SW 1271 (cell line): ENCODE results near the gene IBA57.
"Not testable (repeated sequence)": the region's sequence is repeated elsewhere in the genome, so short reads cannot be mapped to it uniquely, and the experiment has no call there.

ENCODE experiments used
- DNase-seq, 2 experiments: peaks; one replicate each; lab custom pipeline; 2025; lab: John Stamatoyannopoulos, UW

IBA57 gene

GRCh38 chr1:228212415-228212965 is 46.9 kb downstream of the IBA57 start:
- no peak for DNase-seq

DNA sequence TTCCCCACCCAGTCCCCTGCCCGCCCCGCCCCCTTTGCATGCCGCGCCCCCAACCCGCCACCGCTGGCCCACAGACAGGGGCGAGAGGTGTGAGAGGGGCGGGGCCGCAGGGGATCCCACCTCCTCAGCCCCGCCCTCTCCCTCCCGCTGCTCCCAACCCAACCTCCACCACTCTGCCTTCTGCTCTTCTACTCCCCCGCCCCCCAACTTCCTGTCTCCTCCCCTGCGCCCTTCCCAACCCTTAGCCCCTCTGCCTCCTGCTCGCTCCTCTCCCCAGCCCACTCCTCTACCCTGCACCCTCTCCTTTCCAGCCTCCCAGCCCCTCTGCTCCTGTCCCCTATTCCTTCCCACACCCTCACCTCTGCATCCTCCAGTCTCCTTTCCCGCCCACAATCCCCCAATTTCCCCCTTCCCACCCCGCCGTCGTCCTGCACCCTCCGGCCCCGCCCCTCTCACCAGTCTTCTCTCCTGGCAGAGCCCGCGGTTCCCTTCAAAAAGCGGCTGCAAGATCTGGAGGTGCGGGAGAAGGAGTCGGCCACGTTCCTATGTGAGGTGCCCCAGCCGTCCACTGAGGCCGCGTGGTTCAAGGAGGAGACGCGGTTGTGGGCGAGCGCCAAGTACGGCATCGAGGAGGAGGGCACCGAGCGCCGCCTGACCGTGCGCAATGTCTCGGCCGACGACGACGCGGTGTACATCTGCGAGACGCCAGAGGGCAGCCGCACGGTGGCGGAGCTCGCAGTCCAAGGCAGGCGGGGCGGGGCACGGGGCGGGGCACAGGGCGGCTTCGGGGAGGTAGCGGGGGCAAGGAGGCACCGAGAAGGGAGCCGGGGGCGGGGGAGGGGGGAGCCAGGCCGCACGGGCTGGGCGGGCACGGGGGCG is 47.6 kb downstream of the IBA57 start:
- DNase-seq, result peak; percentile 18 to 50

GRCh38 chr1:228213917-228214808 is 48.6 kb downstream of the IBA57 start:
- DNase-seq, result no peak

DNA sequence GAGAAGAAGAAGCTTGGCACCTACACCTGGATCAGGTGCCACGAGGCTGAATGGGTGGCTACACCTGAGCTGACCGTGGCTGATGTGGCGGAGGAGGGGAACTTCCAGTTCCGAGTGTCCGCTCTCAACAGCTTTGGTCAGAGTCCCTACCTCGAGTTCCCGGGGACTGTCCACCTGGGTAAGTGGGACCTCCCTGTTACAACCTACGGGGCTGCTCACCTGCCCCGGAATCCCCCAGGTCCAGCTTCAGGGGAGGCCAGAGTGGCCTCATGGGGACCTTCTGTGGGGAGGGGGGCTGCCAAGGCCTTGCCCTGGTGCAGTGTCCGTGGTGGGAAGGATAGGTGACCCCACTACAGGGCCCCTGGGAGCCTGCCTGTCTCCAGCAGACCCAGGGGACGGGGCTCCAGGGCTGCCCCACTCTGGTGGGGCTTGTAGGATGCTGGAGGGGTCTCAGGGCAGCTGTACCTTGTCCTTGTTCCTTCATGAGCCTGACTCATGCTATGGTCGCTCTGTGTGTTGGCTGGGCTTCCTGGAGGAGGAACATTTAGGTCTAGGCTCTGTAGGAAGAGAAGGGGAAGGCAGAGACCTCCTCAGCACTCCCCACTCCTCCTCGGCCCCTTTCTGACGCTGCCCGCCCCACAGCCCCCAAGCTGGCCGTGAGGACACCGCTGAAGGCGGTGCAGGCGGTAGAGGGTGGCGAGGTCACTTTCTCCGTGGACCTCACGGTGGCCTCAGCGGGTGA is 49.5 kb downstream of the IBA57 start:
- DNase-seq, result no peak

DNA sequence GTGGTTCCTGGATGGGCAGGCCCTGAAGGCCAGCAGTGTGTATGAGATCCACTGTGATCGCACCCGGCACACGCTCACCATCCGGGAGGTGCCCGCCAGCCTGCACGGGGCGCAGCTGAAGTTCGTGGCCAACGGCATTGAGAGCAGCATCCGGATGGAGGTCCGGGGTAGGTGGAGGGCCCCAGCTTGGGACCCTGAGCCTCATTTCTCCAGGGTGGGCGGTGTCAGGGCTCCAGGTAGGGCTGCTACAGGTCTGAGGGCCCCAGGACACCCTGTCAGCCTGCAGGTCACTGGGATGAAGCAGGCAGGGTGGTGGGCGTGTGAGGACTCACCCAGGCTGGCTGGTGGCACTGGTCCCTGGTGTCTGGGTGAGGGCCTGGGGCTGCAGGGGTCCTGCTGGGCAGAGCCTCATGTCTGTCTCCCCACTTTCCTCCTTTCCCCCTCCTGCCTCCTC is 50.1 kb downstream of the IBA57 start:
- no peak for DNase-seq

GRCh38 chr1:228216371-228217320 is 51.0 kb downstream of the IBA57 start:
- no peak for DNase-seq

GRCh38 chr1:228217551-228218344 is 52.1 kb downstream of the IBA57 start:
- DNase-seq, result no peak

GRCh38 chr1:228218513-228219244 is 53.1 kb downstream of the IBA57 start:
- no peak for DNase-seq

DNA sequence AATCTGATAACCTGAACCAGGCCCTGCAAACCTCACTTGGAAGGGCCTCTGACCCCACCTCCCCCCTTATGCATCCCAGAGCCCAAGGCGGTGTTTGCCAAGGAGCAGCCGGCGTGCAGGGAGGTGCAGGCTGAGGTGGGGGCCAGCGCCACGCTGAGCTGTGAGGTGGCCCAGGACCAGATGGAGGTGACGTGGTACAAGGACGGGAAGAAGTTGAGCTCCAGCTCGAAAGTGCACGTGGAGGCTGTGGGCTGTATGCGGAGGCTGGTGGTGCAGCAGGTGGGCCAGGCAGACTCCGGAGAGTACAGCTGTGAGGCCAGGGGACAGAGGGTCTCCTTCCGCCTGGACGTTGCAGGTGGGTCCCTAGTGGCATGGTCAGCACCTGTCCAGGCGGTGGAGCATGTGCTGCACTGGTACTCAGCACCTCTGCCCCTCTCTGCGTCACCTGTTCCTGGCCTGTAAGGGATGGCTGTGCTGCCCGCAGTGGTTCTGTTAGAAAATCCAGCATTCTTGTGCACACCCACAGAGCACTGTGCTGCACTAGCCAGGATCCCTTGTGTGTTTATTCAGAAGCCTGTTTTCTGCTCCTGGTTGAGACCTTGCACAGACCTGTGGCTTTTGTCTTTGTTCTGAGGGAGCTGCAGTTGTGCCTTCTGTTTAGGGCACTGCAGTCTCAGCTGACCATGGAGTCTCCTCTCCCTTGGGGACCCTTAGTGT is 53.8 kb downstream of the IBA57 start:
- no peak for DNase-seq

GRCh38 chr1:228219962-228220780 is 54.6 kb downstream of the IBA57 start:
- no peak for DNase-seq

GRCh38 chr1:228221097-228221496 is 55.5 kb downstream of the IBA57 start:
- DNase-seq, result not testable (repeated sequence)

DNA sequence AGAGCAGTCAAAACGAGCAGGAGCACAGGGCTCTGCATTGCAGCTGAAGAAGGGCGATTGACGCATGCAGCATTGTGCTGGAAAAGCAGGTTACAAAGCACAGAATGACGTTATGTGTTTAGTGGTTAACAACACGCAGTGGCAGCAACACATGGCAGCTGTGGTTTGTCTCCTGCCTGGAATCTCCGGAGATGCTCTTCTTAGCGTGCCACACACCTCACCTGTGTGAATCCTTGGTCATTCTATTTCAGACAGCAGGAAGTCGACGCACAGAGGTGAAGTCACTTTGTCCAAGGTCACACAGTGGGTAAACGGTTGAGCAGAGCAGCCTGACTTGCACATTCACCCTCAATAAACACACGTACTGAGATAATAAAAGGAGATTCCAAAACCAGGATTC is 56.9 kb downstream of the IBA57 start:
- DNase-seq, result no peak

- no peak for DNase-seq
These were observed 58.9 kb downstream of the IBA57 start for GRCh38 chr1:228224198-228225164.

DNA sequence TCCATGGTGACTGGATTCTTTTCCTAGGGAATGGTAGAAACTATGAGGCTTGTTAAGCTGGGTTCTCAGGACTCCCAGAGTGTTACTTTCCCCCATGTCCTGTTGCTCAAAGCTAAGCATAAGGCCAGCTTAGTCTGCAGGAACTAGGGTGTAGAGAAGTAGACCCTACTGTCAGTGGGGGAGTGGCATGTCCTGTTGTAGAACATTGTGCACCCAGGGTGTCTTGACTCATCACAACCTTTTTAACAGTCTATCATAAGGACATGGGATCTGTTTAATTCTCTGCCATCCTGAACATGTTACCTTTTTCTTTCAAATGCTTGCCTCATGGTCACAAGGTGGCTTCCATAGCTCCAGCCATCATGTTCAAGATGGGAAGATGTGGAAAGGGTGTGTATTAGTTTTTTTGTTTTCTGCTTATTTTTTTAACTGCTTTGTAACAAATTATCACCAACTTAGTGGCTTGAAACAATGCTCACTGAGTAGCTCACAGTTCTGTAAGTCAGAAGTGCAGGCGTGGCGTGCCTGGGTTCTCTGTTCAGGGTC is 59.6 kb downstream of the IBA57 start:
- no peak for DNase-seq

- no peak for DNase-seq
These were observed 60.1 kb downstream of the IBA57 start for GRCh38 chr1:228225740-228226139.
